AG08395 (cell line): Measurements from ENCODE around the gene CCDC83.
A peak's percentile ranks its signal among the peaks of the same experiment; 100 is the strongest.
"Not testable (repeated sequence)": the region's sequence is repeated elsewhere in the genome, so short reads cannot be mapped to it uniquely, and the experiment has no call there.

Source experiments
- DNase-seq: peaks from one replicate; pipeline ENCODE4 v3.0.0; 2012; ENCODE audit warnings: mixed read lengths, low spot score

The CCDC83 gene

GRCh38 chr11:85835729-85836128, 19.5 kb upstream of the CCDC83 start:
- no peak for DNase-seq

GRCh38 chr11:85840932-85841331, 14.3 kb upstream of the CCDC83 start:
- not testable (repeated sequence) for DNase-seq

- DNase-seq: no peak
Measured at GRCh38 chr11:85843929-85844328, 11.3 kb upstream of the CCDC83 start.

GRCh38 chr11:85844439-85845123, 10.6 kb upstream of the CCDC83 start:
- DNase-seq: peak; percentile 29

- no peak for DNase-seq
Measured at GRCh38 chr11:85845124-85845631, 10.0 kb upstream of the CCDC83 start.

GRCh38 chr11:85847436-85847835, 7.7 kb upstream of the CCDC83 start:
- no peak for DNase-seq

GRCh38 chr11:85848006-85848405, 7.2 kb upstream of the CCDC83 start:
- DNase-seq: no peak

GRCh38 chr11:85848556-85848955, 6.6 kb upstream of the CCDC83 start:
- DNase-seq: no peak

- not testable (repeated sequence) for DNase-seq
Measured at GRCh38 chr11:85852754-85853153, 2.4 kb upstream of the CCDC83 start.

GRCh38 chr11:85853541-85853940, 1.6 kb upstream of the CCDC83 start:
- DNase-seq: not testable (repeated sequence)

- DNase-seq: no peak
Measured at GRCh38 chr11:85854212-85854556, 999 bp upstream of the CCDC83 start.

GRCh38 chr11:85854557-85855340, 434 bp upstream of the CCDC83 start:
- DNase-seq: peak; percentile 96

GRCh38 chr11:85857098-85857497, 1.9 kb downstream of the CCDC83 start:
- no peak for DNase-seq

GRCh38 chr11:85859541-85859940, 4.4 kb downstream of the CCDC83 start:
- DNase-seq: not testable (repeated sequence)

GRCh38 chr11:85863855-85864254, 8.7 kb downstream of the CCDC83 start:
- no peak for DNase-seq

GRCh38 chr11:85866137-85866827, 11.1 kb downstream of the CCDC83 start:
- no peak for DNase-seq

GRCh38 chr11:85867751-85868150, 12.6 kb downstream of the CCDC83 start:
- DNase-seq: peak; percentile 50

GRCh38 chr11:85869781-85870180, 14.6 kb downstream of the CCDC83 start:
- DNase-seq: no peak

- peak; percentile 26 for DNase-seq
Measured at GRCh38 chr11:85874265-85874664, 19.1 kb downstream of the CCDC83 start.

GRCh38 chr11:85875505-85875904, 20.3 kb downstream of the CCDC83 start:
- peak; percentile 58 for DNase-seq

- DNase-seq: no peak
Measured at GRCh38 chr11:85884581-85885021, 29.4 kb downstream of the CCDC83 start.
